OCI-M2 (cell line): Measurements from ENCODE around the gene PDE7B.

Experiments used
- DNase-seq: peaks from one replicate; lab custom pipeline; 2025; ENCODE audit not compliant: unreplicated experiment; lab: John Stamatoyannopoulos, UW

PDE7B gene

GRCh38 chr6:135884136-135884535 lies 32.6 kb downstream of the PDE7B start:
- DNase-seq = no peak

GRCh38 chr6:135887069-135887468 lies 35.6 kb downstream of the PDE7B start:
- DNase-seq = no peak

- no peak for DNase-seq
Observed at GRCh38 chr6:135888818-135889217, 37.3 kb downstream of the PDE7B start.

GRCh38 chr6:135890876-135891275 lies 39.4 kb downstream of the PDE7B start:
- no peak for DNase-seq

DNA sequence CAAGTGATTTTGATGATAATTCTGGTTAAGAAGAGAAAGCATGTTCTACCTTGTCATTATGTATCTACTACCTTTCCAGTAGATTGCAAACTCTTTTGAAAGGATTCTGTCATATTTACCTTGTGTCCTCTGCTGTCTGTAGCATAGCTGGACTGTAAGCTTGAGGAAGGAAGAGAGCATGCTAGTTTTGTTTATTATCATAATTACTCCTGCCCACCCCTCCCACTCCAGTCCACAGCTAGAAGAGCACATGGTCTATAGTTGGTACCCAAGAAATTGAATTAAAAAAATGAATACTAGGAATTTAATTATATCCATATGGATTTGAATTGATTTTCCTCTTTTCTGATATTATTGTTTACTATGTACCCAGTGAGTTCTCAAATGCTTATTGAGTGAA lies 40.2 kb downstream of the PDE7B start:
- no peak for DNase-seq

- no peak for DNase-seq
Observed at GRCh38 chr6:135895231-135895911, 43.9 kb downstream of the PDE7B start.

- no peak for DNase-seq
Observed at GRCh38 chr6:135897087-135897486, 45.6 kb downstream of the PDE7B start.

DNA sequence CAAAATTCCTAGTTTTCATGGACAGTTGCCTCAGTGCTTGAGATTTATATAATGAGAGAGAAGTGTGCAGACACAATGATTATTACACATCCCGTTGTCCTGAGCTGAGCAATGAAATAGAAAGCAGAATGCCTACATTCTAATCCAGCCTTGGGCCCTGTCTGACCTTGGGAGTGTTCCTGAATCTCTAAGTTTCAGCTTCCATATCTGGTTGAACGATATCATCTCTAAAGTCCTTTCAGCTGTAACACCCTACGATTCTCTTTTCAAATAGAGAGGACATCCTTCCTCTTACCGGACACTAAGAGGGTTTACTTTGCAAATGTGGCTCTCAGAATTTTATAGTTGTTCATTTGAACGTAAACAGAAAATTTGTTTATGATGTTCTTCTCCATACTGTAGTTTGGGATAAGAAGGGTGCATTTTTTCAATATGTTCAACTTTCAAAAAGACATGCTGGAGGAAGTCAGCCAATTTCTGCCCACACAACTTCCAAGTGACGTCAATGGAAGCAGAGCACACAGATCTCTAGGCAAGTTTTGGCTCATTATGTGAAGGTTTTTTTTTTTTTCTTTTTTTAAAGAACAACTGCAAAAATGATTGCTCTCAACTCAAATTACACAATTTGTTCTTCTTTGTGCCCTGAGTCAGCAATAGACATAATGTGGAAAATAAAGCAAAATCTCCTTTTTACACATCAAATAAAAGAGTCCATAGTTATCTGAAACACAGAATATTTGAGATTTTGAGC lies 50.4 kb downstream of the PDE7B start:
- no peak for DNase-seq

- no peak for DNase-seq
Observed at GRCh38 chr6:135902756-135903331, 51.3 kb downstream of the PDE7B start.

- no peak for DNase-seq
Observed at GRCh38 chr6:135904666-135905065, 53.2 kb downstream of the PDE7B start.

DNA sequence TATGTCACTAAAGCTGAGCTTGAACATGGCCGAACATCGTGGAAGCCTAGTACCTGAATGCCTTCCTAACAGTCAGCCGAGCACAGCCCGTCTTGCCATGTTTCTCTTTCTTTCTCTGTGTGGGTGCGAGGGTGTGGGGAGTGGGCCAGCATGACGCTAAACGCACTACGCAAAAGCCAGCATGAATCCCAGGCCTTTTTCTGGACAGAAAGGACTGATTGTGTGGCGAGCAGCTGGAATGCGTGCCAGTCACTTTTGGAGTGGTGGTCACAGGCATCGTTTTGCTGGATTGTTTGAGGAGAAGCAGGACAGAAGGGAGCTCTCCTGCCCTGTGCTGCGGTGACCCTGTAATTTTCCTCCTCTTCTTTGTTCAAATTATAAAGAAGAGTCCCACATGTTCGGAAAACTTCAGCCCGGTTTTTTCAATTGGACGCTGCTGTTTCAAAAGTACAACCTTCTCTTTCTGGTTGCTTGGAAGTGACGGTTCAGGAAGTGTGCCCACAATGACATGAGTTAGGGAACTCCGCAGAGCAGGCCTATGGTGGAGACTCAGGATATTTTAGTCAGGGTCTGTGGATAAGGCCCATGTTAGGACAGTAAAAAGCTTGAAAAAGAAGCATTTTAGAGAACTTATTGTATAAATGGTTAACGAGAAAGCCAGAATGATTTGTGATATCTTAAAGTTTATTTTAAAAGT lies 54.3 kb downstream of the PDE7B start:
- no peak for DNase-seq

GRCh38 chr6:135906542-135906941 lies 55.0 kb downstream of the PDE7B start:
- no peak for DNase-seq

DNA sequence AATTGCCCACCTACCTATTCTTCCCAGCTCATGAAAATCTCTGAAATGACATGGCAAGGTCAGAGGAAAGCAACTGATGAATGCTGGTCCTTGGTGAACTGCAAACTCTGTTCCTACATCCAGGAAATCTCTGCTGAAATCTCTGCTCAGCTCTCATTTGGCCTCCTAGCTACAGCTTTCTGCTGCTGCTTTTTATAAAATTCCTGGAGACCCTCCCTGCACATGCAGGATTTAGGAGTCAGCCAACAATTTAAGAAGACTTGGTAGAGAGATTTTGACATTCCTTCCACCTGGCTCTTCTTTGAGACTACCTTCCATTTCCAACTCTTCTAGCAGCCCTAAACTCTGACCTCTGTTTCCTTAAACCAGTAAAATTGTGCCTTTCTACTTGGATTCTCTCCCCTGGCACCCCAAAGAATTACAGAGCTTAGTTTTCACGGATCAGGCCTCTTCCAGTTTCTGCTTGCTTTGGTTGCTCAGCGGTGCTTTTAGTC lies 55.5 kb downstream of the PDE7B start:
- no peak for DNase-seq

GRCh38 chr6:135909737-135910387 lies 58.4 kb downstream of the PDE7B start:
- no peak for DNase-seq

- no peak for DNase-seq
Observed at GRCh38 chr6:135910790-135911618, 59.5 kb downstream of the PDE7B start.

DNA sequence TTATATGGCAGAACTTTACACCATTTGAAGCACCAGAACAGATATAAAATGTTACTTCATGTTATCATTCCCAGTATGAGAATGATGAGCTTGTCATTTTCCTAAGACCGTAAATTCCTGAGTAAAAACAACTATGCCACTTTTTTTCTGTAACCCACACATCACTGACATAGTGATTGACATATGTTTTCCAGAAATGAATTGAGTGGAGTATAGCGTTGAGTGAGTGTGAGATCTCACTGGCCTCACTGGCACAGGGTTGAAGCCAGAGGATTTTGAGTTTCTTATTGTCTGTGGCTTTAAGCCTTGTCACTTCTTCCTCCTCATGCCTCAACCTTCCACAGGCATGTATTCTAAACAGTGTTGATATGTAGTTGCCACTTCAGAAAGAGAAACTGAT lies 62.3 kb downstream of the PDE7B start:
- no peak for DNase-seq

GRCh38 chr6:135919026-135919425 lies 67.5 kb downstream of the PDE7B start:
- no peak for DNase-seq

DNA sequence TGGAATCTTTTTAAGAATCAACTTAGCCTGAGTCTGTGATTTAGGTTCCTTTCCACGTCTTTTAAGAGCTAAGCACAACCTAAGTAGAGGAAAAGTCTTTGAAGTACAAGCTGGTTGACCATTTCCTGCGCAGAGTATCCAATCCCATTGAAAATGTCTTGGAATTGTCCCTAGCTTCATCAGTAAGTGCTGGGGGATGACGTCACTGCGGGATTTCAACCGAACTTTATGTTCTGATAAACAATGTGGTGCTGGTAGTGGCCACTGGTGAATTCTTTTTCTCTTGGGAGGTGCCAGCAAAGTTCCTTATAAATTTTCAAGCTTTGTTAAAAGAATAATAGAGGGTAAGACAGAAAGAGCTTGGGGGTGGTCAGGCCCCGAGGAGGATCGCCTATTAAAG lies 69.2 kb downstream of the PDE7B start:
- DNase-seq = no peak

DNA sequence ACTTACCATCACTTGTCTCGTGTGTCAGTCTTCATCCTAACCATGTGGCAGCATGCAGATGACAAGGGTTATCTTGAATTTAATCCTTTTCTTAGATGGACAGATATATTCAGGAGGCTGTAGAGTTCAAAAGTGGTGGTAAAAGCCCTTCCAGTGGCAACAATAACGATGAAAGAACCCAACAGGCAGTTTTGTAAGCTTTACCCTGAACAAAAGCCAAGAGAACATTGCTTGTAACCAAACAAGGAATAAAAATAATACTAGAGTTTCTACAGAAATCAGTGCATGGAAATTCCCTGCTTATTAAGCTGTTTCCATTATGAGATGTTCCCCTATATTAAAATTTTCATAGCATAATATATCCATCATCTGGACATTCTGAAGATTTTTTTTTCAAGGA lies 69.7 kb downstream of the PDE7B start:
- no peak for DNase-seq

- no peak for DNase-seq
Observed at GRCh38 chr6:135922174-135922573, 70.7 kb downstream of the PDE7B start.
